ENCODE results near the gene HOXC5.

Gene HOXC5

DNA sequence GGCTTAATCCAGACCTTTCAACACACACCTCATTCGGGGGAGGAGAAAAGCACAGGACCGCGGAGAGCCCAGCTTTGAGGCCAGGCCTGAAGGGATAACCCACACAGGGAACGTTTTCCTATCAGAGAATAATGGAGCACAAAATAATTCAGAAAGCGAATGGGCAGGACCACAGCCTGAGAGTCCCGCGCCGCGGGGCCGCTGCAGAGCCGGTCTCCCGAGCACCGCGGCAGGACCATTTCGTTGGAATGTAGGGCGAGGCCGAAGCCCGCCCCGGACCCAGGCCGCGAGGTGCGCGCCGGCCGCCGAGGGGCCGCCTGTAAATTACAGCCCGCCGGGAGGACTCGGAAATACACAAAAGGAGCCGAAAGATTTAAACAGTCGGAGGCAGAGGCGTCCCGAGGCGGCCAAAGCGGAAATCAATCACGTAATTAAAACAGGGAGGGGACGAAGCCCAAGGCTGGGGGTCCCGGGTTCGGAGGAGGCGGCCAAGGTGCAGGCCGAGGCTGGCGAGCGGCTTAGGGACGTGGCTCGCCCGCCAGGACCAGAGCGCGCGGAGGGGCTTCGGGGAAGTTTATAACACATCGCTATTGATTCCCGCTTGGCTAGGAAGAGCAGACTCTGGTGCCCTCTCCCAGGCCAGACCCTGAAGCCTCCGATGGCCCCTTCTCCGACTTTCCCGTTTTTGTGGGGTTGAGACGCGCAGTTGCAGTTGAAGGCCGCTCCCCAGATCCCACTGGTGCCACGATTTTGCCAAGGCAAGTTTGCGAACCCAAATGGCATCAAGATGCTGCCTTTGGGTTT, 14.5 kb downstream of the HOXC5 start:
- DNase-seq (ENCODE audit: low read depth in 2 of 2): no peak

GRCh38 chr12:54047964-54048303, 15.1 kb downstream of the HOXC5 start:
- no peak for DNase-seq (ENCODE audit: low read depth in 2 of 2)

- no peak for DNase-seq (ENCODE audit: low read depth in 2 of 2)
Observed at GRCh38 chr12:54048406-54049093, 15.7 kb downstream of the HOXC5 start.

DNA sequence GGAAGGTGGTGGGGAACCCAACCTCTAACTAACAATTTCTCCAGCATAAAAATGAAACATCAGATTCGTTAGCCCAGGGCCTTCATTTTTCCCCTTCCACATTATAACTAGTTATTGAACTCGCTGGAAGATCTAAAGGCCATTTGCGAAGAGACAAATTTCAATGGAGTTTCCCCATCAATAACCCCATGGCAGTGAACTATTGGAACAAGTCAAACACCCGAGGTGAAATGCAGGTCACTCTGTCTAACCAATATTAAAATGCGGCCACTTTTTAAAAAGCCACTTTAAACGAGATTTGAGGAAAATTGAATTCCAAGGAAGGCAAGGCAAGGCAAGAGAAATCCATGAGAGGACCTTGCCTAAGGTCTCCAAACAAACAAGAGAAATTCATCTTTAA, 16.3 kb downstream of the HOXC5 start:
- no peak for DNase-seq (ENCODE audit: low read depth in 2 of 2)

DNA sequence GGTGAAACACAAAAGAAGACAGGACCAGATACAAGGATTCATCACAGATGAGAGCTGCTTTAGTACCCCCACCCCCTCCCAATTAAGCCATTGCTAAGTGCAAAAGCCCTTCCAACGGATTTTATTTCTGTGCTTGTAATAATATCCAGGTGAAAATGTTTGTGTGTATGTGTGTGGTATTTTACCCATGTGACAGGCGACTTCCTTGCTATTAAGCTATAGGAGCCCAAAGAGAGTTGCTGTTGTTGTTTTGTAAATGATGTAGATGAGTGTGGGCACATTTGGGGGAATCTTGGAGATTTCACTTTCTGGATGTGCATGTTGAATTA, 17.6 kb downstream of the HOXC5 start:
- DNase-seq (ENCODE audit: low read depth in 2 of 2): no peak

DNA sequence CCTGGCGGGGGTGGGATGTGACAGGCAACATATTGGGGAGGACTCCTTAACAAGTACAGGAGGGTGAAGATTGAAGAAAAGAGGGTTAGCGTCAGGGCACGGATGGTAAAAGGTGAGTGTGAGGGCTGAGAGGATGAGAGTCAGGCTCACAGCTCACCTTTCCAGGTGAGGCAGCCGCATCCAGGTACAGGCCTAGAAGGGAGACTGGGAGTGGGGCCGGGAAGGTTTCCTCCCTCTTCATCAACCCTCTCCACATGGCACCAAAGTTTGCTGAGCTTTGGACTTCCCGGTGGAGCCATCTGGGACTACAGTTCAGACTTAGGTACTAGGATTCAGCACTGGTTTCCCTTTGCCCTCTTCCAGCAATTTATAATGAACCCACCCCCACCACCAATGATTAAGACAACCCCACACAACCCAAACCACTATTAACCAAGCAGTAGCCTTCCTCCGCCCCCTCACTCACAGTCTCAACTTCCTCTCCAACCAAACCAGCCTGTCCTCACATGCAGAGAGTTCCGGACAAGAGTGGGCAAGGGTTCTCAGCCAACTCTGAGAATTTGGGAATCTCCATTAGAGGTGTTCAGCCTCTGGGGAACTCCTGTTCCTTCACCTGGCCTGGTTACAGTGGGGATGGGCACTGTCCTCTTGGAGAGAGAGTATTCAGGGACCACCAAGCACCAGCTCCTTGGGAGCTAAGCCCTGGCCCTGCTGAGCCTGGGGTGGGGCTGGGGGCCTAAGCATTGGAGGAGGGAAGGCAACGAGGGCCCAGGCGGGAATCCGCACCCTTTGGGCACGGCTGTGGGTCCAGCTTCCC, 18.4 kb downstream of the HOXC5 start:
- DNase-seq (ENCODE audit: low read depth in 2 of 2): no peak

GRCh38 chr12:54051874-54052437, 19.1 kb downstream of the HOXC5 start:
- no peak for DNase-seq (ENCODE audit: low read depth in 2 of 2)

- DNase-seq (ENCODE audit: low read depth in 2 of 2): no peak
Observed at GRCh38 chr12:54052438-54053002, 19.7 kb downstream of the HOXC5 start.

GRCh38 chr12:54053003-54053750, 20.3 kb downstream of the HOXC5 start:
- DNase-seq (ENCODE audit: low read depth in 2 of 2): no peak

DNA sequence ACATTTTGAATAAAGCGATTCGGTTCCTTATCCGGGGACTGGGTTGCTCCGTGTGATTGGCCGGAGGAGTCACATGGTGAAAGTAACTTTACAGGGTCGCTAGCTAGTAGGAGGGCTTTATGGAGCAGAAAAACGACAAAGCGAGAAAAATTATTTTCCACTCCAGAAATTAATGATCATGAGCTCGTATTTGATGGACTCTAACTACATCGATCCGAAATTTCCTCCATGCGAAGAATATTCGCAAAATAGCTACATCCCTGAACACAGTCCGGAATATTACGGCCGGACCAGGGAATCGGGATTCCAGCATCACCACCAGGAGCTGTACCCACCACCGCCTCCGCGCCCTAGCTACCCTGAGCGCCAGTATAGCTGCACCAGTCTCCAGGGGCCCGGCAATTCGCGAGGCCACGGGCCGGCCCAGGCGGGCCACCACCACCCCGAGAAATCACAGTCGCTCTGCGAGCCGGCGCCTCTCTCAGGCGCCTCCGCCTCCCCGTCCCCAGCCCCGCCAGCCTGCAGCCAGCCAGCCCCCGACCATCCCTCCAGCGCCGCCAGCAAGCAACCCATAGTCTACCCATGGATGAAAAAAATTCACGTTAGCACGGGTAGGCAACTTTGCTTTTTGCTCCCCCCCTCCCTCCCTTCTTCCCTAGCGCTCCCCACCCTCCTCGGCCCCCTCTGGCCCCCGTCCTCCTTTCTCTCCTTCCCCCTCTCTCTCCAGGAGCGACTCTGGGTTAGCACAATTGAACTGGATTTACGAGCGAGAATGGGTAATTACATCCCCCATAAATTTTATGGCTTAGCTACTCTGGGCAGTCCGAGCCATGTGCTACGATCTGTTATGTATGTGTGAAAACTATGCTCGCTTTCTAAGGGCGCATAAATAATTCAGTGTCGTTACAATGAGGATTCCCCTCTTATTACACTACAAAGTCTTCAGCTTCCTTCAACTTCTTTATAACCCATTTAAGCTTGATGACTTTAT, 21.2 kb downstream of the HOXC5 start, which contains the start of gene HOXC4:
HOXC4 (plus strand) TSS at position 85 of the 991 bp plus-strand sequence; CDS start at position 173, 88 bp downstream.
- DNase-seq (ENCODE audit: low read depth in 2 of 2): no peak

GRCh38 chr12:54054742-54055194, 21.9 kb downstream of the HOXC5 start:
- DNase-seq (ENCODE audit: low read depth in 2 of 2): no peak

DNA sequence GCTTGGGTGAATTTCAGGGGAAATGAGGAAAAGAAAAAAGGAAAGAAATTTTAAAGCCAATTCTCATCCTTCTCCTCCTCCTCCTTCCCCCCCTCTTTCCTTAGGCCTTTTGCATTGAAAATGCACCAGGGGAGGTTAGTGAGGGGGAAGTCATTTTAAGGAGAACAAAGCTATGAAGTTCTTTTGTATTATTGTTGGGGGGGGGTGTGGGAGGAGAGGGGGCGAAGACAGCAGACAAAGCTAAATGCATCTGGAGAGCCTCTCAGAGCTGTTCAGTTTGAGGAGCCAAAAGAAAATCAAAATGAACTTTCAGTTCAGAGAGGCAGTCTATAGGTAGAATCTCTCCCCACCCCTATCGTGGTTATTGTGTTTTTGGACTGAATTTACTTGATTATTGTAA, 22.7 kb downstream of the HOXC5 start:
- no peak for DNase-seq (ENCODE audit: low read depth in 2 of 2)

- no peak for DNase-seq (ENCODE audit: low read depth in 2 of 2)
Observed at GRCh38 chr12:54056110-54056509, 23.3 kb downstream of the HOXC5 start.

DNA sequence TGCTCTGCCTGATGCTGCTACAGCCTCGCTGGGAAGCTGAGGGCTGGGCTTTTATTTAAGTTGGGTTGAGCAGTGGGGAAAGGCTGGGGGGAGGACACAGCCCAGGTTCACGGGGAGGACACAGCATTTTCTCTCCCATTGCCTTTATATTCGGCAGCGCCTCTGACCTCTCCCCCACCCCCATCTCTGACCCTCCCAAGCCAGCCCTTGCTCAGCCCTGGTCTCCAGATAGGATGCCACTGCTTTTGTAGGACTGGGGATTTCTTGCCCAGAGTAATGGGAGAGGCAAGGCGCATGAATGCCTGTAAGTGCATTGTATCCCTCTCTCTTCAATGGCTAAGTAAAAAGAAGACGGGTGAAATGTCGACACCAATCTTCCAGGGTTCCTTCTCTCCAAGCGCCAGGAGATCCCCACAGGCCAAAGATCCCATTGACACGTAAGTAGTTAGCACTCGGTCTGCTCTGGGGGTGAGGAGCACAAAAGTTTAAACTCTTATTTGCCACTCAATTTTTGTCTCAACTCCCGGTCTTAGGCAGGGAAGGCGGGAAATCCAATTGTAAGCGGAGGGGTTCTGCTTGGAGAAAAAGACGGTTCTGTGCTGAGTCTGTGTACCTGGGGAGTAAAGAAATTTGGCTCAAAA, 25.4 kb downstream of the HOXC5 start:
- DNase-seq (ENCODE audit: low read depth in 2 of 2): no peak

- DNase-seq (ENCODE audit: low read depth in 2 of 2): no peak
Observed at GRCh38 chr12:54059668-54060067, 26.8 kb downstream of the HOXC5 start.

GRCh38 chr12:54060174-54060974, 27.5 kb downstream of the HOXC5 start:
- no peak for DNase-seq (ENCODE audit: low read depth in 2 of 2)

GRCh38 chr12:54060975-54061778, 28.3 kb downstream of the HOXC5 start:
- DNase-seq (ENCODE audit: low read depth in 2 of 2): no peak

DNA sequence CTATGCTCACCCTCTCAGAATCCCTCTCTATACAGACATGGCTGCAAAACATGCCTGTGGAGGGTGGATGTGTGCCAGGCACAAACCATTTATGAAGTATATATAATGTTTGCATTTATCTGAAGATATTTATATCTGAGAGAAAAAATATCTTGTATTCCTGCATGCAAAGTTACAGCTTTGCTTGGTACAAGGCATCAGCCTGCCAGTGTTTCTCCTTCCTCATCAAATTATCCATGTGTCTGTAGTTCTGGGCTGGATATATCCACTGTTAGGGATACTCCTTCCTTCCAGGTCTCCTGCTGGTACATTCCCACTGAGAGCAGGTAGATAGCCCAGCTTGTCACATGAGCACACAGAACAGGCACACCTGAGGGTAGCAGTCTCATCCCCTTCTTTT, 32.8 kb downstream of the HOXC5 start:
- no peak for DNase-seq (ENCODE audit: low read depth in 2 of 2)
